Lung (tissue), 12 donors: Measurements from ENCODE around the gene PPM1H. TPM values are rescaled to one million over a fixed set of nuclear protein-coding genes. Genes with fewer than 3 reads are reported as not detected.

Source experiments
- ATAC-seq: fragments of 200-7000 bp; cut with Tn5 transposase; one replicate; pipeline ENCODE4 v1.9.1; 2020; ENCODE audit warnings: moderate number of reproducible peaks; ENCODE audit not compliant: insufficient read depth, low FRiP score
- DNase-seq, 3 donors: peaks; one replicate each; pipeline ENCODE4 v3.0.0-alpha.2; 2013 to 2017
- H3K27ac ChIP-seq, 2 donors: one replicate each; pipeline ENCODE4 v1.5.1; 2013; ENCODE audit warnings: mild to moderate bottlenecking in 2 of 2, moderate library complexity in 2 of 2, control low read depth in 1 of 2, inconsistent platforms in 1 of 2, low read depth in 1 of 2, low read length in 1 of 2
- H3K27me3 ChIP-seq, 3 donors: one replicate each; pipeline ENCODE4 v1.5.1; 2013; ENCODE audit warnings: low read length in 2 of 3; ENCODE audit not compliant: control insufficient read depth in 3 of 3, insufficient read depth in 3 of 3
- H3K36me3 ChIP-seq, 4 donors: one replicate each; pipeline ENCODE4 v1.5.1; 2013; ENCODE audit warnings: low read length in 4 of 4, mild to moderate bottlenecking in 1 of 4, moderate library complexity in 1 of 4; ENCODE audit not compliant: control insufficient read depth in 4 of 4, insufficient read depth in 4 of 4
- H3K4me1 ChIP-seq, 5 donors: one replicate each; pipeline ENCODE4 v1.5.1; 2013; ENCODE audit warnings: low read length in 5 of 5, mild to moderate bottlenecking in 2 of 5, moderate library complexity in 1 of 5; ENCODE audit not compliant: control insufficient read depth in 5 of 5, insufficient read depth in 5 of 5
- H3K4me3 ChIP-seq: one replicate; pipeline ENCODE4 v1.5.1; 2013; ENCODE audit warnings: mild to moderate bottlenecking, control low read depth, moderate library complexity
- H3K9ac ChIP-seq, 2 donors: one replicate each; pipeline ENCODE4 v1.5.1; 2013; ENCODE audit warnings: low read length in 2 of 2, control low read depth in 1 of 2; ENCODE audit not compliant: insufficient read depth in 1 of 2
- H3K9me3 ChIP-seq, 4 donors: one replicate each; pipeline ENCODE4 v1.5.1; 2013; ENCODE audit warnings: low read length in 3 of 4, mild to moderate bottlenecking in 1 of 4, moderate library complexity in 1 of 4; ENCODE audit not compliant: control insufficient read depth in 4 of 4, insufficient read depth in 3 of 4
- CTCF ChIP-seq: IDR thresholded peaks from 2 replicates; pipeline ENCODE4 v1.5.1; 2012; ENCODE audit warnings: mild to moderate bottlenecking; ENCODE audit errors: control extremely low read depth, extremely low read depth
- WGBS, 2 donors: extraction: QIAGEN DNeasy Blood & Tissue Kit; methylation state at CpG; one replicate each; pipeline ENCODE4 v1.1.7; 2013; 5-methylcytosine and 5-hydroxymethylcytosine counted together
- polyA plus RNA-seq, 2 donors: library from polyadenylated mRNA; stranded (reverse); fragments of 200-250 nt; gene quantifications; one replicate each; pipeline ENCODE4 v1.2.1, GENCODE V29; 2013
- total RNA-seq, 2 donors: library from RNA; depleted of rRNA in 1 of 2; stranded (reverse); fragments of >200 nt in 1 of 2; gene quantifications; one replicate each; pipeline ENCODE4 v1.2.1, GENCODE V29; 2014 to 2021
- donor health status: control.
- donor health status: control.
- donor health status: Bipolar disorder and iron deficiency.
- donor health status: healthy.
- donor health status: DM: yes; HTN: yes; CAD: no.

The PPM1H gene
- total and polyA plus RNA-seq, 4 donors: 2.0 to 11.2 (median 5.7) TPM

GRCh38 chr12:62925680-62926079 lies 9.3 kb downstream of the PPM1H start:
- no peaks in the 10 kb centered on the region for H3K4me1 ChIP-seq
- H3K9ac ChIP-seq: no peak overlapping the region
- WGBS, 2 donors: 83 to 93% methylated on average over 1 of the region's 1 CpG
- peaks cover 0 to 5% (median 0%) of the 10 kb centered on the region in 3 donors for H3K27me3 ChIP-seq
- DNase-seq (no peak), ATAC-seq (no peak)
- H3K9me3 ChIP-seq: no peaks in the 10 kb centered on the region
- no peaks in the 10 kb centered on the region for H3K36me3 ChIP-seq
- no peak for TF ChIP-seq CTCF
- H3K4me3 ChIP-seq: no peak overlapping the region
- no peak overlapping the region for H3K27ac ChIP-seq

- WGBS, 2 donors: 85 to 94% methylated on average over 2 of the region's 2 CpGs
- Histone ChIP-seq H3K27me3 (no peaks in the 10 kb centered on the region), H3K27ac (no peak overlapping the region), H3K36me3 (no peaks in the 10 kb centered on the region), H3K4me3 (no peak overlapping the region), H3K4me1 (peaks cover 0 to 2% (median 0%) of the 10 kb centered on the region in 5 donors), H3K9me3 (no peaks in the 10 kb centered on the region), H3K9ac (no peak overlapping the region)
- no peak for DNase-seq
- no peak for TF ChIP-seq CTCF
- no peak for ATAC-seq
These were observed 10.9 kb downstream of the PPM1H start for GRCh38 chr12:62924084-62924483.

DNA sequence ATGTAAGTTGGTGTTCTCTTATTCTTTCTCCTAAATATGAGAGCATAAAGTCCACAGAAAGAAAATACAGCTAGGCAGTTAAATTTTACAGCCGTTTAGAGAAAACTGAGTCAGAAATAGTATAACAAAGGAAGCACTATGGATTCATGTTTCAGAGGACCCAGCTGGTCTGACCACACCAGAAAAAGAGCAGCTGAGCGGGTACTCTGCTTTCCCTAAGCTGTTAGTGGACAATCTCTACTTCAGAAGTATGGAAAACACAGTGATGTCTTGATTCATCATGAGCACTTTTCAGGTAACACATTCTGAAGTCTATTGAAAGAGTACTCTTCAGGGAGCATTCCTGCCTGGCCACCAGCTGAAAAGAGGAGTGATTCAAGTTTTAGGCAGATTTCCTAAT lies 12.4 kb downstream of the PPM1H start:
- no peak overlapping the region for H3K4me3 ChIP-seq
- no peak for ATAC-seq
- DNase-seq: no peak
- H3K9ac ChIP-seq: no peak overlapping the region
- WGBS, 2 donors: 84 to 89% methylated on average over 2 of the region's 2 CpGs
- no peaks in the 10 kb centered on the region for H3K27me3 ChIP-seq
- H3K4me1 ChIP-seq: peaks cover 0 to 2% (median 0%) of the 10 kb centered on the region in 5 donors
- TF ChIP-seq CTCF: no peak
- no peak overlapping the region for H3K27ac ChIP-seq
- H3K9me3 ChIP-seq: no peaks in the 10 kb centered on the region
- H3K36me3 ChIP-seq: no peaks in the 10 kb centered on the region

- DNase-seq (peak in 1 of 3 donors; percentile 30), ATAC-seq (no peak)
- Histone ChIP-seq H3K9ac (no peak overlapping the region), H3K4me3 (no peak overlapping the region), H3K36me3 (no peaks in the 10 kb centered on the region), H3K27me3 (no peaks in the 10 kb centered on the region), H3K9me3 (no peaks in the 10 kb centered on the region), H3K4me1 (peaks cover 0 to 2% (median 0%) of the 10 kb centered on the region in 5 donors), H3K27ac (no peak overlapping the region)
- TF ChIP-seq CTCF: no peak
- WGBS, 2 donors: 49 to 50% methylated on average over 2 of the region's 2 CpGs
These were observed 15.1 kb downstream of the PPM1H start for GRCh38 chr12:62919838-62920237.
